IMR-90 (cell line): ENCODE measurements around the gene HNRNPL. TPM values are rescaled to one million over a fixed set of nuclear protein-coding genes. Genes with fewer than 3 reads are reported as not detected.

Experiments
- ATAC-seq: fragments of 200-7000 bp; cut with Tn5 transposase; 2 replicates; pipeline ENCODE4 v1.9.1; 2020; ENCODE audit warnings: low read depth, mild to moderate bottlenecking, moderate library complexity
- BruUV-seq: library from RNA; stranded (reverse); fragments of 400-500 nt; replicated peaks from 2 replicates; lab custom pipeline; 2021; lab: Mats Ljungman, UMichigan
- CTCF ChIA-PET: fragments of 300-600 bp; formaldehyde crosslinking; extraction: SDS; loops from one replicate; lab custom pipeline; 2021; ENCODE audit warnings: antibody characterized with exemption; lab: Yijun Ruan, JAX
- POLR2A ChIA-PET: fragments of 300-600 bp; sonication (Branson Sonifier 250); formaldehyde crosslinking; loops from one replicate; lab custom pipeline; 2022; ENCODE audit warnings: antibody characterized with exemption; ENCODE audit not compliant: unreplicated experiment; lab: Charles Lee
- DNase-seq: peaks from one replicate; pipeline ENCODE4 v3.0.0; 2013
- H2AFZ ChIP-seq: replicated peaks from 2 replicates; pipeline ENCODE3; 2013; ENCODE audit warnings: low read length, mild to moderate bottlenecking; ENCODE audit not compliant: poor library complexity
- H2AK5ac ChIP-seq: 2 replicates; pipeline ENCODE4 v1.6.1; 2013; ENCODE audit warnings: low read depth, low read length, inconsistent platforms
- H2AK9ac ChIP-seq: replicated peaks from 2 replicates; pipeline ENCODE3; 2013; ENCODE audit warnings: mild to moderate bottlenecking, low read depth, low read length, moderate library complexity; ENCODE audit not compliant: poor library complexity
- H2BK120ac ChIP-seq: 2 replicates; pipeline ENCODE4 v1.6.1; 2013; ENCODE audit warnings: low read depth, low read length, inconsistent platforms
- H2BK15ac ChIP-seq: 3 replicates; pipeline ENCODE4 v1.6.1; 2013; ENCODE audit warnings: low read depth, low read length, inconsistent platforms
- H2BK20ac ChIP-seq: 2 replicates; pipeline ENCODE4 v1.6.1; 2013; ENCODE audit warnings: low read depth, mild to moderate bottlenecking, inconsistent platforms, low read length, moderate library complexity
- H2BK5ac ChIP-seq: 2 replicates; pipeline ENCODE4 v1.6.1; 2013; ENCODE audit warnings: mild to moderate bottlenecking, low read depth, low read length, inconsistent platforms; ENCODE audit not compliant: poor library complexity, severe bottlenecking
- H3K14ac ChIP-seq: replicated peaks from 2 replicates; pipeline ENCODE4 v1.6.1; 2013; ENCODE audit warnings: low read depth, low read length, inconsistent platforms
- H3K18ac ChIP-seq: 2 replicates; pipeline ENCODE4 v1.6.1; 2013; ENCODE audit warnings: low read depth, low read length, control low read depth
- H3K23ac ChIP-seq: 2 replicates; pipeline ENCODE4 v1.6.1; 2013; ENCODE audit warnings: low read depth, low read length, inconsistent platforms
- H3K27ac ChIP-seq: 2 replicates; pipeline ENCODE4 v1.5.1; 2013; ENCODE audit warnings: mild to moderate bottlenecking, control low read depth, low read length; ENCODE audit not compliant: insufficient read depth
- H3K27me3 ChIP-seq: 2 replicates; pipeline ENCODE4 v1.6.1; 2013; ENCODE audit warnings: low read length; ENCODE audit not compliant: control insufficient read depth, insufficient read depth
- H3K36me3 ChIP-seq: 2 replicates; pipeline ENCODE4 v1.6.1; 2013; ENCODE audit warnings: low read length, mixed read lengths; ENCODE audit not compliant: control insufficient read depth, insufficient read depth
- H3K4ac ChIP-seq: 2 replicates; pipeline ENCODE4 v1.6.1; 2013; ENCODE audit warnings: low read depth, low read length, inconsistent platforms
- H3K4me1 ChIP-seq: 2 replicates; pipeline ENCODE4 v1.6.1; 2013; ENCODE audit warnings: low read length, mixed read lengths; ENCODE audit not compliant: control insufficient read depth, insufficient read depth
- H3K4me2 ChIP-seq: 2 replicates; pipeline ENCODE4 v1.6.1; 2013; ENCODE audit warnings: low read depth, mild to moderate bottlenecking, control low read depth, low read length, moderate library complexity
- H3K4me3 ChIP-seq: 2 replicates; pipeline ENCODE4 v1.5.1; 2013; ENCODE audit warnings: low read depth, mild to moderate bottlenecking, control low read depth, low read length, moderate library complexity; ENCODE audit not compliant: insufficient read depth
- H3K56ac ChIP-seq: 2 replicates; pipeline ENCODE4 v1.6.1; 2013; ENCODE audit warnings: low read length, inconsistent platforms; ENCODE audit not compliant: insufficient read depth; ENCODE audit errors: extremely low read depth
- H3K79me1 ChIP-seq, 2 experiments: 2 replicates each; pipeline ENCODE4 v1.6.1; 2013; ENCODE audit warnings: low read length in 2 of 2, inconsistent platforms in 1 of 2, low read depth in 1 of 2
- H3K9ac ChIP-seq: 2 replicates; pipeline ENCODE4 v1.6.1; 2013; ENCODE audit warnings: low read depth, low read length, control low read depth
- H3K9me1 ChIP-seq: 2 replicates; pipeline ENCODE4 v1.6.1; 2013; ENCODE audit warnings: low read length, inconsistent platforms; ENCODE audit not compliant: insufficient read depth
- H3K9me3 ChIP-seq: 2 replicates; pipeline ENCODE4 v1.6.1; 2013; ENCODE audit warnings: low read length; ENCODE audit not compliant: control insufficient read depth, insufficient read depth
- H4K20me1 ChIP-seq: 2 replicates; pipeline ENCODE4 v1.6.1; 2013; ENCODE audit warnings: low read length, inconsistent platforms; ENCODE audit not compliant: insufficient read depth
- H4K5ac ChIP-seq: 2 replicates; pipeline ENCODE4 v1.6.1; 2013; ENCODE audit warnings: mild to moderate bottlenecking, low read depth, low read length, control low read depth
- H4K8ac ChIP-seq, 2 experiments: 2 replicates each; pipeline ENCODE4 v1.6.1; 2013; ENCODE audit warnings: low read depth in 2 of 2, low read length in 2 of 2, control low read depth in 1 of 2, inconsistent platforms in 1 of 2
- H4K91ac ChIP-seq: 2 replicates; pipeline ENCODE4 v1.6.1; 2013; ENCODE audit warnings: low read depth, low read length, inconsistent platforms; ENCODE audit not compliant: insufficient read depth
- CEBPB ChIP-seq: IDR thresholded peaks from 2 replicates; pipeline ENCODE4 v1.6.1; 2012; ENCODE audit warnings: low read depth, low read length, improper control_type of control experiment
- CHD1 ChIP-seq: IDR thresholded peaks from 2 replicates; pipeline ENCODE4 v1.6.1; 2012; ENCODE audit warnings: low read depth, low read length, improper control_type of control experiment
- FOS ChIP-seq: fragments of 150-350 bp; IDR thresholded peaks from 2 replicates; pipeline ENCODE4 v1.6.1; 2016; ENCODE audit warnings: low read depth, low read length
- MAFK ChIP-seq: IDR thresholded peaks from 2 replicates; pipeline ENCODE4 v1.6.1; 2012; ENCODE audit warnings: low read depth, low read length, improper control_type of control experiment
- MAZ ChIP-seq: IDR thresholded peaks from 2 replicates; pipeline ENCODE4 v1.6.1; 2012; ENCODE audit warnings: low read depth, mild to moderate bottlenecking, low read length, improper control_type of control experiment, moderate library complexity, borderline replicate concordance
- MXI1 ChIP-seq: IDR thresholded peaks from 2 replicates; pipeline ENCODE4 v1.6.1; 2012; ENCODE audit warnings: low read depth, mild to moderate bottlenecking, low read length, moderate library complexity, borderline replicate concordance
- NFE2L2 ChIP-seq: fragments of 150-350 bp; IDR thresholded peaks from 2 replicates; pipeline ENCODE4 v1.6.1; 2016; ENCODE audit warnings: low read depth, mild to moderate bottlenecking, low read length
- POLR2A ChIP-seq: IDR thresholded peaks from 2 replicates; pipeline ENCODE4 v1.6.1; 2012; ENCODE audit warnings: mild to moderate bottlenecking, low read depth, low read length
- RAD21 ChIP-seq: IDR thresholded peaks from 2 replicates; pipeline ENCODE4 v1.6.1; 2012; ENCODE audit warnings: low read length, improper control_type of control experiment
- RCOR1 ChIP-seq: IDR thresholded peaks from 2 replicates; pipeline ENCODE4 v1.6.1; 2012; ENCODE audit warnings: mild to moderate bottlenecking, low read length, improper control_type of control experiment; ENCODE audit not compliant: insufficient replicate concordance
- RFX5 ChIP-seq: IDR thresholded peaks from 2 replicates; pipeline ENCODE4 v1.8.0; 2012; ENCODE audit warnings: low read depth, mild to moderate bottlenecking, low read length, moderate library complexity
- SMC3 ChIP-seq: fragments of 150-350 bp; IDR thresholded peaks from 2 replicates; pipeline ENCODE4 v1.6.1; 2016; ENCODE audit warnings: low read depth, mild to moderate bottlenecking, antibody characterized with exemption, low read length, moderate library complexity
- WGBS, 2 experiments: methylation state at CpG; one replicate each; pipeline versions ENCODE4 v1.1.5 to v1.1.7; 2013; ENCODE audit warnings: missing lambda C conversion rate in 2 of 2; ENCODE audit not compliant: insufficient read length in 1 of 2; ENCODE audit errors: extremely low coverage in 2 of 2; 5-methylcytosine and 5-hydroxymethylcytosine counted together
- dilution Hi-C: fragments of 300-500 bp; cut with HindIII; formaldehyde crosslinking; loops from one replicate; pipeline ENCODE4 v1.14.3; 2018; ENCODE audit warnings: low sequenced_read_pairs; ENCODE audit not compliant: unreplicated experiment
- in situ Hi-C: fragments of 300-500 bp; cut with MboI; formaldehyde crosslinking; loops from 3 replicates; pipeline ENCODE4 v1.14.3; 2019; ENCODE audit warnings: low sequenced_read_pairs, inconsistent platforms, mixed read lengths
- intact Hi-C: fragments of 100-400 bp; cut with micrococcal nuclease; formaldehyde crosslinking; loops from 2 replicates; pipeline ENCODE4 v1.10.0; 2022
- polyA plus RNA-seq, 3 experiments: library from polyadenylated mRNA; depleted of rRNA; stranded (reverse); fragments of >200 nt; gene quantifications; 2 replicates each; pipeline ENCODE4 v1.2.3, GENCODE V29; 2012; ENCODE audit warnings: low replicate concordance in 1 of 3
- total RNA-seq: library from RNA; depleted of rRNA; stranded (reverse); fragments of >200 nt; gene quantifications from 2 replicates; pipeline ENCODE4 v1.2.3, GENCODE V29; 2012
- TF ChIP-seq, protein P1 (sequence below): fragments of 150-350 bp; IDR thresholded peaks from 2 replicates; pipeline ENCODE4 v1.6.1; 2016; ENCODE audit warnings: low read depth, mild to moderate bottlenecking, low read length, moderate library complexity, borderline replicate concordance
- TF ChIP-seq, protein P2 (sequence below): fragments of 150-350 bp; IDR thresholded peaks from 2 replicates; pipeline ENCODE4 v1.6.1; 2017; ENCODE audit warnings: mild to moderate bottlenecking, antibody characterized with exemption, low read length, low read depth
- TF ChIP-seq, protein P3 (sequence below): conservative IDR thresholded peaks from 2 replicates; pipeline ENCODE4 v1.5.1; 2012; ENCODE audit warnings: mild to moderate bottlenecking, low read depth, low read length, improper control_type of control experiment

The HNRNPL gene
- total and polyA plus RNA-seq, 2 of the 4 experiments (the other 2 are of a cell fraction), result 277 to 429 TPM

GRCh38 chr19:38838986-38839761 is 10.6 kb downstream of the HNRNPL start:
- H3K23ac ChIP-seq, result no peak overlapping the region
- H3K14ac ChIP-seq, result no peak overlapping the region
- H3K4me2 ChIP-seq, result no peak overlapping the region
- H2AK9ac ChIP-seq, result no peak overlapping the region
- H2BK120ac ChIP-seq, result no peak overlapping the region
- no peak overlapping the region for H4K5ac ChIP-seq
- no peak for ATAC-seq
- H4K8ac ChIP-seq, result peak overlapping the region in 1 of 2 experiments; percentile 23; a peak in 1 of 4 replicates
- H3K27me3 ChIP-seq, result no peaks in the 10 kb centered on the region
- no peak overlapping the region for H2AK5ac ChIP-seq
- peaks cover 49 to 79% of the 10 kb centered on the region in 2 experiments for H3K79me1 ChIP-seq
- H3K4me1 ChIP-seq, result peaks cover 10% of the 10 kb centered on the region; the same call in 1 of the 2 replicates
- H3K9ac ChIP-seq, result no peak overlapping the region
- peak overlapping the region; percentile 14 for H2BK5ac ChIP-seq
- CTCF ChIA-PET, result no interaction called here
- WGBS, 2 experiments, result 100% methylated on average over 1 of the region's 12 CpGs; no CpG with 5 or more reads in 1 of the 2 experiments
- no peak overlapping the region for H2AFZ ChIP-seq
- no peak overlapping the region for H2BK15ac ChIP-seq
- peaks cover 71% of the 10 kb centered on the region for H4K20me1 ChIP-seq
- no peak overlapping the region for H4K91ac ChIP-seq
- H3K9me1 ChIP-seq, result peaks cover 7% of the 10 kb centered on the region; the same call in 1 of the 2 replicates
- intact Hi-C loops (no loop called here), in situ Hi-C loops (no loop called here), dilution Hi-C loops (no loop called here)
- no peak overlapping the region for H3K4ac ChIP-seq
- no peak overlapping the region for H3K27ac ChIP-seq
- no peak for DNase-seq
- BruUV-seq, result no TSS peak
- H3K56ac ChIP-seq, result no peak overlapping the region
- no peaks in the 10 kb centered on the region for H3K9me3 ChIP-seq
- H2BK20ac ChIP-seq, result no peak overlapping the region
- no peak for TF ChIP-seq NFE2L2
- TF ChIP-seq MXI1, result no peak
- no peak for TF ChIP-seq MAZ
- TF ChIP-seq RCOR1, result no peak
- TF ChIP-seq CEBPB, result no peak
- TF ChIP-seq, protein P1, sequence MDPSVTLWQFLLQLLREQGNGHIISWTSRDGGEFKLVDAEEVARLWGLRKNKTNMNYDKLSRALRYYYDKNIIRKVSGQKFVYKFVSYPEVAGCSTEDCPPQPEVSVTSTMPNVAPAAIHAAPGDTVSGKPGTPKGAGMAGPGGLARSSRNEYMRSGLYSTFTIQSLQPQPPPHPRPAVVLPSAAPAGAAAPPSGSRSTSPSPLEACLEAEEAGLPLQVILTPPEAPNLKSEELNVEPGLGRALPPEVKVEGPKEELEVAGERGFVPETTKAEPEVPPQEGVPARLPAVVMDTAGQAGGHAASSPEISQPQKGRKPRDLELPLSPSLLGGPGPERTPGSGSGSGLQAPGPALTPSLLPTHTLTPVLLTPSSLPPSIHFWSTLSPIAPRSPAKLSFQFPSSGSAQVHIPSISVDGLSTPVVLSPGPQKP, result no peak
- no peak for TF ChIP-seq POLR2A
- TF ChIP-seq MAFK, result no peak
- TF ChIP-seq, protein P2, sequence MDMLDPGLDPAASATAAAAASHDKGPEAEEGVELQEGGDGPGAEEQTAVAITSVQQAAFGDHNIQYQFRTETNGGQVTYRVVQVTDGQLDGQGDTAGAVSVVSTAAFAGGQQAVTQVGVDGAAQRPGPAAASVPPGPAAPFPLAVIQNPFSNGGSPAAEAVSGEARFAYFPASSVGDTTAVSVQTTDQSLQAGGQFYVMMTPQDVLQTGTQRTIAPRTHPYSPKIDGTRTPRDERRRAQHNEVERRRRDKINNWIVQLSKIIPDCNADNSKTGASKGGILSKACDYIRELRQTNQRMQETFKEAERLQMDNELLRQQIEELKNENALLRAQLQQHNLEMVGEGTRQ, result no peak
- no peak for TF ChIP-seq FOS
- no peak for TF ChIP-seq SMC3
- TF ChIP-seq, protein P3, sequence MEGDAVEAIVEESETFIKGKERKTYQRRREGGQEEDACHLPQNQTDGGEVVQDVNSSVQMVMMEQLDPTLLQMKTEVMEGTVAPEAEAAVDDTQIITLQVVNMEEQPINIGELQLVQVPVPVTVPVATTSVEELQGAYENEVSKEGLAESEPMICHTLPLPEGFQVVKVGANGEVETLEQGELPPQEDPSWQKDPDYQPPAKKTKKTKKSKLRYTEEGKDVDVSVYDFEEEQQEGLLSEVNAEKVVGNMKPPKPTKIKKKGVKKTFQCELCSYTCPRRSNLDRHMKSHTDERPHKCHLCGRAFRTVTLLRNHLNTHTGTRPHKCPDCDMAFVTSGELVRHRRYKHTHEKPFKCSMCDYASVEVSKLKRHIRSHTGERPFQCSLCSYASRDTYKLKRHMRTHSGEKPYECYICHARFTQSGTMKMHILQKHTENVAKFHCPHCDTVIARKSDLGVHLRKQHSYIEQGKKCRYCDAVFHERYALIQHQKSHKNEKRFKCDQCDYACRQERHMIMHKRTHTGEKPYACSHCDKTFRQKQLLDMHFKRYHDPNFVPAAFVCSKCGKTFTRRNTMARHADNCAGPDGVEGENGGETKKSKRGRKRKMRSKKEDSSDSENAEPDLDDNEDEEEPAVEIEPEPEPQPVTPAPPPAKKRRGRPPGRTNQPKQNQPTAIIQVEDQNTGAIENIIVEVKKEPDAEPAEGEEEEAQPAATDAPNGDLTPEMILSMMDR, result no peak
- no peak for TF ChIP-seq RAD21
- TF ChIP-seq RFX5, result no peak
- TF ChIP-seq CHD1, result no peak
- H3K4me3 ChIP-seq, result no peak overlapping the region
- POLR2A ChIA-PET, result no interaction called here
- peaks cover 81% of the 10 kb centered on the region for H3K36me3 ChIP-seq
- H3K18ac ChIP-seq, result no peak overlapping the region
